DND-41 (cell line): ENCODE results near the gene UBL4B.

Experiments used
- ATAC-seq: fragments of 200-7000 bp; cut with Tn5 transposase; 3 replicates; pipeline ENCODE4 v1.9.1; 2021; ENCODE audit warnings: low read depth; ENCODE audit not compliant: insufficient read depth
- DNase-seq: peaks from one replicate; pipeline ENCODE4 v3.0.0-alpha.2; 2020
- H2AFZ ChIP-seq: 2 replicates; pipeline ENCODE4 v1.6.0; 2012; ENCODE audit warnings: low read depth, low read length
- H3K27ac ChIP-seq: 2 replicates; pipeline ENCODE4 v1.5.1; 2012; ENCODE audit warnings: low read length, inconsistent platforms
- H3K27me3 ChIP-seq: fragments of 200-600 bp; sonication (generic); 2 replicates; pipeline ENCODE4 v1.6.0; 2012; ENCODE audit warnings: low read length, mild to moderate bottlenecking, inconsistent platforms; ENCODE audit not compliant: insufficient read depth, poor library complexity
- H3K36me3 ChIP-seq: 2 replicates; pipeline ENCODE4 v1.5.1; 2012; ENCODE audit warnings: low read length, inconsistent platforms; ENCODE audit not compliant: insufficient read depth
- H3K4me1 ChIP-seq: 2 replicates; pipeline ENCODE4 v1.5.1; 2012; ENCODE audit warnings: mild to moderate bottlenecking, low read length; ENCODE audit not compliant: insufficient read depth
- H3K4me2 ChIP-seq: 2 replicates; pipeline ENCODE4 v1.6.0; 2012; ENCODE audit warnings: mild to moderate bottlenecking, moderate library complexity, low read length, inconsistent platforms; ENCODE audit not compliant: insufficient read depth
- H3K4me3 ChIP-seq, 2 experiments: fragments of 200-600 bp in 1 of 2; shearing (Covaris generic) in 1 of 2; 2 replicates each; pipeline ENCODE4 v1.5.1; 2012 to 2016; ENCODE audit warnings: inconsistent platforms in 2 of 2, low read length in 2 of 2, mild to moderate bottlenecking in 2 of 2, low read depth in 1 of 2, moderate library complexity in 1 of 2
- H3K79me2 ChIP-seq: 2 replicates; pipeline ENCODE4 v1.6.0; 2012; ENCODE audit warnings: low read length, inconsistent platforms; ENCODE audit not compliant: insufficient read depth
- H3K9ac ChIP-seq: 2 replicates; pipeline ENCODE4 v1.6.0; 2012; ENCODE audit warnings: low read depth, mild to moderate bottlenecking, inconsistent platforms, low read length, moderate library complexity
- H3K9me3 ChIP-seq: 2 replicates; pipeline ENCODE4 v1.5.1; 2012; ENCODE audit warnings: low read length, moderate library complexity, mild to moderate bottlenecking, inconsistent platforms; ENCODE audit not compliant: insufficient read depth, severe bottlenecking
- H4K20me1 ChIP-seq: 2 replicates; pipeline ENCODE4 v1.6.0; 2012; ENCODE audit warnings: low read length; ENCODE audit not compliant: insufficient read depth
- CTCF ChIP-seq: IDR thresholded peaks from 2 replicates; pipeline ENCODE4 v1.5.1; 2012; ENCODE audit warnings: borderline replicate concordance, low read length, moderate library complexity, mild to moderate bottlenecking; ENCODE audit not compliant: poor library complexity, severe bottlenecking; ENCODE audit errors: extremely low read depth
- EZH2 ChIP-seq: IDR thresholded peaks from 3 replicates; pipeline ENCODE4 v1.6.1; 2012; ENCODE audit warnings: borderline replicate concordance, low read depth, mild to moderate bottlenecking, moderate library complexity, low read length, inconsistent platforms; ENCODE audit not compliant: severe bottlenecking

The UBL4B gene

GRCh38 chr1:110138956-110139355 lies 26.7 kb downstream of the UBL4B start:
- peaks cover 33% of the 10 kb centered on the region for H3K27me3 ChIP-seq
- H3K9me3 ChIP-seq: no peaks in the 10 kb centered on the region
- no peak for TF ChIP-seq CTCF
- TF ChIP-seq EZH2: no peak
- no peaks in the 10 kb centered on the region for H3K36me3 ChIP-seq
- H3K4me1 ChIP-seq: no peaks in the 10 kb centered on the region
- no peak overlapping the region for H3K27ac ChIP-seq
- no peak overlapping the region for H3K9ac ChIP-seq
- H3K4me2 ChIP-seq: no peak overlapping the region
- no peak for DNase-seq
- no peaks in the 10 kb centered on the region for H3K79me2 ChIP-seq
- no peak for ATAC-seq
- H3K4me3 ChIP-seq: no peak overlapping the region
- H2AFZ ChIP-seq: no peak overlapping the region
- H4K20me1 ChIP-seq: no peaks in the 10 kb centered on the region

GRCh38 chr1:110144366-110144765 lies 32.1 kb downstream of the UBL4B start:
- Histone ChIP-seq H3K27me3 (peaks cover 46% of the 10 kb centered on the region), H2AFZ (no peak overlapping the region), H3K9me3 (no peaks in the 10 kb centered on the region), H3K36me3 (no peaks in the 10 kb centered on the region), H3K9ac (no peak overlapping the region), H3K79me2 (no peaks in the 10 kb centered on the region), H3K4me2 (no peak overlapping the region), H3K27ac (no peak overlapping the region), H3K4me1 (no peaks in the 10 kb centered on the region), H3K4me3 (no peak overlapping the region), H4K20me1 (no peaks in the 10 kb centered on the region; the same call in 1 of the 2 replicates)
- DNase-seq (no peak), ATAC-seq (no peak)
- no peak for TF ChIP-seq EZH2
- TF ChIP-seq CTCF: no peak

DNA sequence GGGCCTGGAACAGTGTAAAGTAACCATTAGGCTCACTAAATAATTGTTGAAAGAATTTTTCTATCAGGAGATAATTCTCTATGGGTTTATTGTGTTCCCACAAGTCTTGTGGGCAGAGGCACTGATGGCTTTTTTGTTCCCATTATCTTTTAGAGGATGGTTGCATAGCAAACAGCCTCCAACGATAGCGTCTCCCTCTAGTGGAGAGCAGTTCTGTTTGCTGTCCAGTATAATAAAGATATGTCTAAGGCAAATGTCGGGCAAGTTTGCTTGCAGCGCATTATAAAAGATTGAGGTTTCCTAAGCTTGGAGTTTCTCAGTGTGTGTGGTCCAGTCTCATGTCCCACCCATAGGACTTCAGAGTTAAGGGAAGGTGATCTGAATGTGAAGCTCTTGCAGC lies 36.7 kb downstream of the UBL4B start:
- ATAC-seq: no peak

More for the DNA sequence above, 36.7 kb downstream of the UBL4B start:
- no peaks in the 10 kb centered on the region for H3K36me3 ChIP-seq
- H3K79me2 ChIP-seq: no peaks in the 10 kb centered on the region
- no peak overlapping the region for H2AFZ ChIP-seq
- H3K4me3 ChIP-seq: no peak overlapping the region
- H3K4me1 ChIP-seq: no peaks in the 10 kb centered on the region
- TF ChIP-seq EZH2 (no peak), CTCF (peak; percentile 41)
- H3K9me3 ChIP-seq: no peaks in the 10 kb centered on the region
- H3K9ac ChIP-seq: no peak overlapping the region
- no peak for DNase-seq
- H3K27ac ChIP-seq: no peak overlapping the region
- H3K27me3 ChIP-seq: peaks cover 33% of the 10 kb centered on the region
- no peak overlapping the region for H3K4me2 ChIP-seq
- H4K20me1 ChIP-seq: no peaks in the 10 kb centered on the region; the same call in none of the 2 replicates
